Effector CD8-positive, alpha-beta T cell (primary cell): ENCODE results near the gene SMIM23.

Source experiments
- DNase-seq: peaks from one replicate; lab custom pipeline; 2025; lab: John Stamatoyannopoulos, UW

Gene SMIM23

GRCh38 chr5:171816666-171817065, 31.0 kb downstream of the SMIM23 start:
- DNase-seq, result no peak

DNA sequence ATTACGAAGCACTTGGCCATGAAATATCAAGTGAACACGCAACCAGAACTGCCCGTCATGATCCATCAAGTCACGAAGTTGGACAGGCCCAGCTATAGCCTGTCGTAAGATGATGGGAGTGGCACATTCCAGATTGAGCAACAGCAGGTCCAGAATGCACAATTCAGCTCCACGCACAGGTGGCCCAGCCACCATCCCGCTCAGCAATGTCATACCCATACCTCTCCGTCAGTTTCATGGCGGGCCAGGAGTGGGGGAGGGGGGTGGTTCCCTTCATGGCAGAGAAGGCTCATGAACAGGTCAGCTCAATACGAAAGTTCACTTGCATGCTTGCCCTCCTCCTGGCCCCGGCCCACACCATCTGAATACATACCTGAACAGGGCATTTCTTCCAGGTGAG, 34.9 kb downstream of the SMIM23 start:
- no peak for DNase-seq

DNA sequence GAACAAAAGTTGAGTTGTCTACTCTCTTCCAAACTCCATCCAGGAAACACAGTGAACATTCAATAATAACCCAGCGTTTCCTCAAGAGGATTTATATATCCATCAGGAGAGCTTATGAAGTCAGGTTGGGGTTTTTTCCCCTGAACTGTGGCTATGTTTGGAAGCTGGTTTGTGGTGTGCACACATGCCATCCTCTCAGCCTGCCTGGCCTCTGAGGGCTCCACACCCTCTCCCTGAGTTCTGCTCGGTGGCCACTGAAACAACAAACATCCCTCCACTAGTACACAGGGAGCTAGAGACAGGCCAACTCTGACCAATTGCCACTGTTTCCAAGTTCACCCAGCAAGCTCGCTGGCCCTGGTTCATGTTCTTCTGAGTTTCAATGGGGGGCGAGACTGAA, 35.7 kb downstream of the SMIM23 start:
- DNase-seq, result no peak

GRCh38 chr5:171823269-171823668, 37.7 kb downstream of the SMIM23 start:
- DNase-seq, result no peak

DNA sequence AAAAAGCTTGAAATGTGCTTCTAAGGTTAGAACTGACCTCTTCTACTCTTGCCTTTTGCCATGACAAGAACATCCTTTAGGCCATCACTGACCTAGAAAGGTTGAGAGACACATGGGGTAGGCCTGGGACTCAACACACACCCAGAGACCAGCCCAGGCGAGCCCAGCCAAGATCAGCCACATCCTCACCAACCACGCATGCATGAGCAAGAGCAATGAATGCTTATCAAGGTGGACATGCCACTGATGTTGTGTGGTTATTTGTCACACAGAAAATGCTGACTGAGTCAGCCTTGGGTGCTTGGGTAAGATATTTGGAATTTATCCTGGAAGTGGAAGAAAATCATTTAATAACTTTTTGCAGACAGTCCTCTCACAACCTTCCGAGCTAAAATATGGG, 39.4 kb downstream of the SMIM23 start:
- no peak for DNase-seq

DNA sequence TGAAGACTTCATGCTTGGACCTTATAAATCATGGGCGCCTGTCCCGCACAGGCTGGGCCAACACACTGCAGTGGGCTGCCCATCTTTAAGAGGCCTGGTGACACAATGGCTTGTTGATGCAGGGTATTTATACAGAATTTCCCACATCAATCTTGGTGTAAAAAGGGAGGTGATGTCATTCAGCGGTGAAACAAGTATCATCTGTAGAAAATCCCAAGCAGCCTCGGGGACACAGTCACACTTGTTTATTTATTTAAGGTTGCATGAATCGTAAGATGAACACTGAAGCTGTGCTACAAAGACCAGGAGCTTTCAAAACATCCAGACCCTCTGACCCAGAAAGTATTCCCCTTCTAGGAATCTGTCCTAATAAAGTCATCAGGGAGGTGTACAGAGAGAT, 40.5 kb downstream of the SMIM23 start:
- DNase-seq, result no peak

DNA sequence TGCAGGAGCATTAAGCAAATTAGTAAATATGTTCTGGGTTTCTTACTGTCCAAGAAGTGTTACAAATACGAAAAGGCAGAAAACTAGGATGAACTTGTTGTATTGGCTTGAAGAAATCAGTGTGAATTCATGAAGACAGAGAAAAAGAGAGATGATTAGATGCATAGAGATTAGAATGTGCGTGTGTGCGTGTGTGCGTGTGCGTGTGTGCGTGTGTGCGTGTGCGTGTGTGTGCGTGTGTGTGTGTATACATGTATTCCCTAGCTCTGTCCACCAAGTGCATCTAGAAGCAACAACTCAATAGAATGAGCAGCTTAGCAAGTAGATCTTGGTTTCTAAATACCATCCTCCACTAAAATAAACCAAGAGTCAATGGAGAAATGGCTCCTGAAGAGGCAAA, 41.5 kb downstream of the SMIM23 start:
- DNase-seq, result no peak

GRCh38 chr5:171830686-171831085, 45.1 kb downstream of the SMIM23 start:
- DNase-seq, result no peak

DNA sequence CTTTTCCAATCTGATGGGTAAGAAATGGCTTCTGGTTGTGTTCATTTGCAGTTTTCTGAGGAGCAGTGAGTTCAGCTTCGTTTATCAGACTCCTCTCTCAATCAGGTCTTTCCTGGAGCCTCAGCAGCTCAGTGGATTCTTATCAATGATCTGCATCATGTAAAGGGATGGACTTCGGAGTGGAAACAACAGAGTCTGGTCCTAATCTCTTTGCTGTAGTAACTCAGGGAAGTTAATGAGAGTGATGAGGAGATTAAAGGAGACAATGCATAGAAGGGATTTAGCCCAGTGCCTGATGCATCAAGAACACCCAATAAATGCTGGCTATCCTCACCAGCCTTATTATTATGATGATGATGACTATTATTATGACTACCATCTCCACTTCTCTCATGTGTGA, 47.2 kb downstream of the SMIM23 start:
- no peak for DNase-seq

DNA sequence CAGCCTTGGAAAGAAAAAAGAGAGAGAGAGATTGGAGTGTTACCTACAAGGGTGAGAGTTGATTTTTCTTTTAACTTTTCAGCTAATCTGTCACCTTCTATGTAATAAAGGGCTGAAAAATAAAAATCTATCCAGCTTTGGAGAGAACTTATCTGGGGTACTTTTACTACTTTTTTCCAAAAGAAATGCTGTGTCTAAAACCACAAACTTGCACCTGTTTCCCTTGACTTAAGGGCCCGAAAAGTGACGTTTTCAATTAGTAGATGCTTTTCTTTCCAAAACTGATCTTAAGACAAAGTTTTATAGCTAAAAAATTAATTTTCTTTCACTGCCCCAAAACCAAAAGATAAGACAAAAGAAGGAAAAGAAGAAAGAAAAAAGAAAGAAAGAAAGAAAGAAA, 48.8 kb downstream of the SMIM23 start:
- no peak for DNase-seq

GRCh38 chr5:171835066-171835465, 49.4 kb downstream of the SMIM23 start:
- DNase-seq, result no peak

DNA sequence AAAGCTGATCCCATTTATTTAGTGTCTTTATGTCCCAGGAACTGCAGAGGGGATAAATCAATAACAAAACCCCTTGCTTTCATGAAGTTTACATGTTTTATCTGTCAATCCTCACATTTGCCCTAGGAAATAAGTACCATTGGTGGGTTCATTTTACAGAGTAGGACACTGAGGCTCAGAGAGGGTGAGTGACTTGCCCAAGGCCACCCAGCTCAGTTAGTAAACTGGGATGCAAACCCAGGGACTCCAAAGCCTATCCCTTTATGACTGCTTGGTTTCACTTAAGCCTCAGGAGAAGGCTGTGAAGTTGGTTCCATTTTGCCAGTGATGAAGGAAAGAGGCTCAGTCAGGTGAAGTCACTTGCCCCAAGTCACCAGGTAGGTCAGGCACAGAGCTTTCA, 51.9 kb downstream of the SMIM23 start:
- DNase-seq, result no peak

DNA sequence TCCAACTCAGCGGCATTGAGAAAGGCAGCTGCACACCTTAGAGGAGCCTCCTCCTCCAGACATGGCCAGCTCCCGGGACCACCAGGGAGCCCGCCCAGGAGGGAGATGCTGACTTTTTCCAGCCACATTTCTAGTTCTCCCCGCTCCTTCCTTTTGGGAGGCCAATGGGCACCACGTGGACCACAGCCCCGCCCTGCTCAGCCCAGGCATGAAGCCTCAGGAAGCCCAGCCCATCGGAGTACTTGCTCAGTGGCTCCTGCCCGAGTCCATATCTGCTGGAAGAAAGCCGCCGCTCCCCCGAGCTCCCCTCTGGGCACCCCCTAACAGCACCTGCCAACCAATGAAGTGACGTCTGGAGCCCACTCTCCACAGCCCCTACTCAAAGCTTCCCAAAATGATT, 52.4 kb downstream of the SMIM23 start:
- no peak for DNase-seq

GRCh38 chr5:171839112-171839511, 53.5 kb downstream of the SMIM23 start:
- no peak for DNase-seq

GRCh38 chr5:171840066-171840465, 54.4 kb downstream of the SMIM23 start:
- no peak for DNase-seq
